ENCODE measurements around the gene LILRB4.

Gene LILRB4

GRCh38 chr19:54682306-54682856 is 19.6 kb downstream of the LILRB4 start:
- TF ChIP-seq GATA2 (IDR thresholded peaks at IDR 0.05; ENCODE audit: low read depth, low read length) (no peak), GATA3 (IDR thresholded peaks at IDR 0.05; ENCODE audit: low read depth, low read length) (no peak)

GRCh38 chr19:54684527-54684926 is 21.7 kb downstream of the LILRB4 start:
- no peak for TF ChIP-seq GATA3 (IDR thresholded peaks at IDR 0.05; ENCODE audit: low read depth, low read length)
- TF ChIP-seq GATA2 (IDR thresholded peaks at IDR 0.05; ENCODE audit: low read depth, low read length) = no peak

GRCh38 chr19:54691582-54692297 is 29.0 kb downstream of the LILRB4 start:
- TF ChIP-seq GATA3 (IDR thresholded peaks at IDR 0.05; ENCODE audit: low read depth, low read length) (no peak), GATA2 (IDR thresholded peaks at IDR 0.05; ENCODE audit: low read depth, low read length) (no peak)

GRCh38 chr19:54692298-54692615 is 29.5 kb downstream of the LILRB4 start:
- no peak for TF ChIP-seq GATA2 (IDR thresholded peaks at IDR 0.05; ENCODE audit: low read depth, low read length)
- no peak for TF ChIP-seq GATA3 (IDR thresholded peaks at IDR 0.05; ENCODE audit: low read depth, low read length)

GRCh38 chr19:54694648-54695047 is 31.9 kb downstream of the LILRB4 start:
- TF ChIP-seq GATA2 (IDR thresholded peaks at IDR 0.05; ENCODE audit: low read depth, low read length) (no peak), GATA3 (IDR thresholded peaks at IDR 0.05; ENCODE audit: low read depth, low read length) (no peak)

GRCh38 chr19:54696117-54696548 is 33.3 kb downstream of the LILRB4 start:
- TF ChIP-seq GATA3 (IDR thresholded peaks at IDR 0.05; ENCODE audit: low read depth, low read length) = no peak
- no peak for TF ChIP-seq GATA2 (IDR thresholded peaks at IDR 0.05; ENCODE audit: low read depth, low read length)

- no peak for TF ChIP-seq GATA2 (IDR thresholded peaks at IDR 0.05; ENCODE audit: low read depth, low read length)
- no peak for TF ChIP-seq GATA3 (IDR thresholded peaks at IDR 0.05; ENCODE audit: low read depth, low read length)
These were observed 34.0 kb downstream of the LILRB4 start for GRCh38 chr19:54696766-54697165.

GRCh38 chr19:54704928-54705327 is 42.1 kb downstream of the LILRB4 start:
- TF ChIP-seq GATA3 (IDR thresholded peaks at IDR 0.05; ENCODE audit: low read depth, low read length) (no peak), GATA2 (IDR thresholded peaks at IDR 0.05; ENCODE audit: low read depth, low read length) (no peak)

- TF ChIP-seq GATA2 (IDR thresholded peaks at IDR 0.05; ENCODE audit: low read depth, low read length) (no peak), GATA3 (IDR thresholded peaks at IDR 0.05; ENCODE audit: low read depth, low read length) (no peak)
These were observed 45.2 kb downstream of the LILRB4 start for GRCh38 chr19:54707962-54708361.

GRCh38 chr19:54708781-54709180 is 46.0 kb downstream of the LILRB4 start:
- TF ChIP-seq GATA3 (IDR thresholded peaks at IDR 0.05; ENCODE audit: low read depth, low read length) = no peak

- TF ChIP-seq GATA3 (IDR thresholded peaks at IDR 0.05; ENCODE audit: low read depth, low read length) (no peak), GATA2 (IDR thresholded peaks at IDR 0.05; ENCODE audit: low read depth, low read length) (no peak)
These were observed 46.6 kb downstream of the LILRB4 start for GRCh38 chr19:54709212-54709948.
